H1 (cell line): ENCODE results near the gene CAMK2N2. TPM values are rescaled to one million over a fixed set of nuclear protein-coding genes. Genes with fewer than 3 reads are reported as not detected.

ENCODE experiments used
- CBX8 ChIP-seq: fragments of 300-800, 300-1000 bp; sonication (generic); IDR thresholded peaks from 2 replicates; pipeline ENCODE4 v1.7.1; 2016; ENCODE audit warnings: low read depth, low read length, borderline replicate concordance
- CHD2 ChIP-seq: IDR thresholded peaks from 2 replicates; pipeline ENCODE4 v1.6.1; 2012; ENCODE audit warnings: low read length, improper control_type of control experiment
- CHD7 ChIP-seq: fragments of 300-600 bp; sonication (generic); IDR thresholded peaks from 2 replicates; pipeline ENCODE4 v1.7.1; 2012; ENCODE audit warnings: low read length, moderate library complexity, mild to moderate bottlenecking, inconsistent platforms; ENCODE audit not compliant: insufficient replicate concordance
- HDAC2 ChIP-seq, 2 experiments: fragments of 300-600 bp in 1 of 2; sonication (generic) in 1 of 2; IDR thresholded peaks; 2 replicates each; pipeline ENCODE4 v1.6.1; 2011 to 2012; ENCODE audit warnings: low read depth in 2 of 2, low read length in 2 of 2, mild to moderate bottlenecking in 2 of 2, moderate library complexity in 2 of 2, borderline replicate concordance in 1 of 2, inconsistent platforms in 1 of 2
- RFX5 ChIP-seq: IDR thresholded peaks from 2 replicates; pipeline ENCODE4 v1.6.1; 2011; ENCODE audit warnings: low read depth, low read length, improper control_type of control experiment, borderline replicate concordance
- SP1 ChIP-seq: IDR thresholded peaks from 2 replicates; pipeline ENCODE4 v1.6.1; 2011; ENCODE audit warnings: low read depth, low read length
- polyA plus RNA-seq, 7 experiments: library from polyadenylated mRNA; depleted of rRNA in 3 of 7; stranded (reverse) in 5 of 7; unstranded in 2 of 7; fragments of >200 nt in 5 of 7; fragments of 200-250 nt in 2 of 7; gene quantifications; 1 replicate in 5 of 7; 2 replicates in 1 of 7; 4 replicates in 1 of 7; pipeline versions ENCODE4 v1.2.1 to v1.2.3, GENCODE V29; 2011 to 2013; ENCODE audit warnings: missing spikeins in 2 of 7, mixed read lengths in 2 of 7
- total RNA-seq: library from RNA; stranded (reverse); fragmentation: NEBNext Ultra II Directional; extraction: Animal tissue kit (Norgen Biotek cat#: 25700); gene quantifications from 2 replicates; pipeline ENCODE4 v1.2.1, GENCODE V29; 2021

The CAMK2N2 gene
- total and polyA plus RNA-seq, 2 of the 8 experiments (the other 6 are each of a cell fraction or from before 2014, with no cell fraction given): 4.0 to 17.7 TPM

- TF ChIP-seq CHD7 (no peak), CBX8 (no peak), CHD2 (no peak), RFX5 (no peak), HDAC2 (IDR thresholded peaks at IDR 0.05; ENCODE audit: borderline replicate concordance in 1 of 2, low read depth in 2 of 2, low read length in 2 of 2) (no peak), SP1 (no peak)
Observed at GRCh38 chr3:184239221-184239620, 22.1 kb downstream of the CAMK2N2 start (continued).
